Stimulated activated CD4-positive, alpha-beta T cell treated with anti-CD3 and anti-CD28 coated beads, TNF-alpha, amount 100 ng/mL, for 1 hour (primary cell): ENCODE data around the gene CLDN14.
"Not testable (repeated sequence)": the region's sequence is repeated elsewhere in the genome, so short reads cannot be mapped to it uniquely, and the experiment has no call there.

Experiments
- DNase-seq, 3 donors: peaks; one replicate each; pipeline ENCODE4 v3.0.0-alpha.2; 2020; ENCODE audit warnings: low read depth in 3 of 3, low spot score in 1 of 3

The CLDN14 gene

GRCh38 chr21:36501589-36501892 is 21.6 kb upstream of the CLDN14 start:
- no peak for DNase-seq

GRCh38 chr21:36499578-36500471 is 19.9 kb upstream of the CLDN14 start:
- DNase-seq, result no peak

GRCh38 chr21:36494557-36494956 is 14.6 kb upstream of the CLDN14 start:
- no peak for DNase-seq

GRCh38 chr21:36491209-36491910 is 11.4 kb upstream of the CLDN14 start:
- DNase-seq, result no peak

GRCh38 chr21:36489776-36490165 is 9.8 kb upstream of the CLDN14 start:
- no peak for DNase-seq

- DNase-seq, result no peak
Observed at GRCh38 chr21:36489103-36489775, 9.3 kb upstream of the CLDN14 start.

- DNase-seq, result no peak
Observed at GRCh38 chr21:36487641-36488307, 7.9 kb upstream of the CLDN14 start.

GRCh38 chr21:36486246-36486645 is 6.3 kb upstream of the CLDN14 start:
- no peak for DNase-seq

- no peak for DNase-seq
Observed at GRCh38 chr21:36485476-36485875, 5.6 kb upstream of the CLDN14 start.

GRCh38 chr21:36483095-36483494 is 3.2 kb upstream of the CLDN14 start:
- no peak for DNase-seq

- no peak for DNase-seq
Observed at GRCh38 chr21:36482673-36483072, 2.8 kb upstream of the CLDN14 start.

- no peak for DNase-seq
Observed at GRCh38 chr21:36482181-36482580, 2.3 kb upstream of the CLDN14 start.

- no peak for DNase-seq
Observed at GRCh38 chr21:36481639-36482038, 1.7 kb upstream of the CLDN14 start.

- DNase-seq, result no peak
Observed at GRCh38 chr21:36480618-36481017, 696 bp upstream of the CLDN14 start.

- no peak for DNase-seq
Observed at GRCh38 chr21:36478941-36479340, 981 bp downstream of the CLDN14 start.

GRCh38 chr21:36478207-36478701 is 1.7 kb downstream of the CLDN14 start:
- no peak for DNase-seq

- DNase-seq, result no peak
Observed at GRCh38 chr21:36477559-36477958, 2.4 kb downstream of the CLDN14 start.

GRCh38 chr21:36477001-36477400 is 2.9 kb downstream of the CLDN14 start:
- no peak for DNase-seq

GRCh38 chr21:36476541-36476940 is 3.4 kb downstream of the CLDN14 start:
- not testable (repeated sequence) for DNase-seq

- no peak for DNase-seq
Observed at GRCh38 chr21:36474591-36474990, 5.3 kb downstream of the CLDN14 start.

- DNase-seq, result no peak
Observed at GRCh38 chr21:36473203-36473602, 6.7 kb downstream of the CLDN14 start.
